Epithelial cell of esophagus (primary cell): ENCODE measurements around the gene RBM46.

Experiments used
- DNase-seq: peaks from one replicate; pipeline ENCODE4 v3.0.0; 2010; ENCODE audit warnings: low read depth
- H3K4me3 ChIP-seq: 2 replicates; pipeline ENCODE4 v1.5.1; 2011; ENCODE audit warnings: mild to moderate bottlenecking, low read length, control low read depth
- CTCF ChIP-seq: IDR thresholded peaks from 2 replicates; pipeline ENCODE4 v1.5.1; 2011; ENCODE audit warnings: low read depth, mild to moderate bottlenecking, low read length, control low read depth, inconsistent platforms; ENCODE audit not compliant: insufficient read depth; ENCODE audit errors: missing control alignments

Gene RBM46

DNA sequence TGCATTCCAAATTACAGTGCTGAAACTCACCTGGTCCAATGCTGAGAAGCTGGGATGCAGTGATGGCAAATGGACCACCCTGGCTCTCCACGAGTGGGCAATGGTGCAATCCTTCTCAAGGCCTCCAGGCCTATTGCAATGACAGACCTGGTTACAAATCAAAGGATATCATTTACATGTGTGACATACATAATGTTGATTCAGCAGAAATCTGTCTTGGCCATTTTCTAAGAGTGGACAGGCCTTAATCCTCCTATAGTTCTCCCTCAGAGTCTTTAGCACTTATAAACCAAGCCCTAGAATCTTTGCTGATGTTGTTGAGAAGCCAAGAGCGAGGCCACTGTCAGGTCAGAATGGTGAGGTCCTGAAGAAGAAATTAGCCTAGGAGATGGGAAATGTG lies 20.2 kb upstream of the RBM46 start:
- no peak for DNase-seq
- no peak for TF ChIP-seq CTCF
- H3K4me3 ChIP-seq = no peak overlapping the region

- no peak for DNase-seq
- H3K4me3 ChIP-seq = no peak overlapping the region
- TF ChIP-seq CTCF = no peak
Observed at GRCh38 chr4:154778264-154778663, 2.8 kb upstream of the RBM46 start.

DNA sequence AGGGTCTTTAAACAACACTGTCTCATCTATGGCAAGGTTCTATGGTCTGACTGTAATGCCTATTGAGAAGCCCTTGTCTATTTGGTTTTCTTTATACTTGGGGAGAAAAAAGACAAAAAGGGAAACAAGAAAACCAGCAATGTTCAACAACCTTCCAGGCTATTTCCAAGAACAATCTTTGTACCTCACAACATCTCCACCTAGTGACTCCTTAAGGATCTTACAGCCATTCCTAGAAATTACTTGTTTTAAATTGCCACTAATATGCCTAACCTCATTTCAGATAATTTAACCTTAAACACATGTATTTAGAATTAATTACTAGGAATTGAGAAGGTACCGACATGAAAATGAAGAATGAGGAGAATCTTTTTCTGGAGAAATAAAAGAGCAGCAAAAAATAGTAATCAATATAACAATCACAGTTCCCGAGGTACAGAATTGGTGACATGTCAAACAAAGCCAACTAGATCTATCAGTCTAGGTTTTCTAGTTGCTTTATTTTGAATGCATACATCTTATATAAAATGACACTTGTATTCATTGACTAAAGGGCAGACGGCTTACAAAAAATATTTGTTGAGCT lies 1.6 kb upstream of the RBM46 start:
- no peak overlapping the region for H3K4me3 ChIP-seq
- peak; percentile 72 for TF ChIP-seq CTCF
- peak; percentile 59 for DNase-seq

- H3K4me3 ChIP-seq = no peak overlapping the region
Observed at GRCh38 chr4:154781983-154782293, 866 bp downstream of the RBM46 start.

DNA sequence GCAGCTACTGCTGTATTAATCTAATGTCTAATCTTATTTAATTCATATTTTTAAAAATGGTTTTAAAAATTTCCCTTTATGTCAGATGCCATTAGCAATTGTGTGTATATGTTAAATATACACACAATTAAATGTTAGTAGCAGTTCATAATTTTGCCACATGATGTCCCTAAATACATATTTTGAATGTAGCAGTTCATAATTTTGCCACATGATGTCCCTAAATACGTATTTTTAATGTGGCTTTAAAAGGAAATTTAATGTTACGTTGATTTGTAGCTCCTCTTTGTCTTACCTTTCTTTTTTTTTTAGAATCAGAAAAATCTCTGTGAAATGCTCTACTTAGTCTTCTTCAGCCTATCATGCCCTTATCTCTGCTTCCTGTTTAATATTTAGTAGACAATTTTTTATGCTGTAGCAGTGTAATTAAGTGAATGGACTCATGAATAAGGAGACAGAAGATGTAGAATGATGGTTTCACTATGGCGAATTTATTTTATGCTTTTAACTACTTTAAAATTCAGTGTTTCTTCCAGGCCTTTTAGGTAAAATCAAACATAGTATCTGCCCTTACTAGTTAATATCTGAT lies 26.1 kb downstream of the RBM46 start:
- DNase-seq = peak; percentile 59
- no peak overlapping the region for H3K4me3 ChIP-seq
- peak; percentile 50 for TF ChIP-seq CTCF

More at GRCh38 chr4:154781983-154782293, 866 bp downstream of the RBM46 start:
- no peak for TF ChIP-seq CTCF
- no peak for DNase-seq

DNA sequence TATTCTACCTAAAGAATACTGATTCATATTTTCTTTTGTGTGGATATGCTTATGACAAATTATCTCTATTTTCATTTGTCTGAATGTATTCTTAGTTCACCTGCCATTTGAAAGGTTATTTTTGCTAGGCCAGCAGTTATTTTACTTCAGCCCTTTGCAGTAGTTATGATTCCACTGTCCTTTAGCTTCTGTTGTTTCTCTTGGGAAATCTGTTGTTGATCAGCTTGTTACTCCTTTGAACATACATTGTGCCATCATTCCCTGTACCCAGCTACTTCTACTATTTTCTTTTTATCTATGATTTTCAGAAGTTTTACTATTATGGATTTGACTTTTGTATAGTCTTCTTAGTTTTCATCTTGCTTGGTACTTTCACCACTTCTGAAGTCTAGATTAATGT lies 37.2 kb downstream of the RBM46 start:
- no peak for DNase-seq
- no peak overlapping the region for H3K4me3 ChIP-seq
- no peak for TF ChIP-seq CTCF

- peak; percentile 79 for DNase-seq
- no peak overlapping the region for H3K4me3 ChIP-seq
- TF ChIP-seq CTCF = no peak
Observed at GRCh38 chr4:154822775-154823174, 41.7 kb downstream of the RBM46 start.
